IMR-90 (cell line): ENCODE data around the gene PPT2. TPM values are rescaled to one million over a fixed set of nuclear protein-coding genes. Genes with fewer than 3 reads are reported as not detected.

Experiments used
- ATAC-seq: fragments of 200-7000 bp; cut with Tn5 transposase; 2 replicates; pipeline ENCODE4 v1.9.1; 2020; ENCODE audit warnings: low read depth, mild to moderate bottlenecking, moderate library complexity
- BruUV-seq: library from RNA; stranded (reverse); fragments of 400-500 nt; replicated peaks from 2 replicates; lab custom pipeline; 2021; lab: Mats Ljungman, UMichigan
- CTCF ChIA-PET: fragments of 300-600 bp; formaldehyde crosslinking; extraction: SDS; loops from one replicate; lab custom pipeline; 2021; ENCODE audit warnings: antibody characterized with exemption; lab: Yijun Ruan, JAX
- POLR2A ChIA-PET: fragments of 300-600 bp; sonication (Branson Sonifier 250); formaldehyde crosslinking; loops from one replicate; lab custom pipeline; 2022; ENCODE audit warnings: antibody characterized with exemption; ENCODE audit not compliant: unreplicated experiment; lab: Charles Lee
- DNase-seq: peaks from one replicate; pipeline ENCODE4 v3.0.0; 2013
- H2AFZ ChIP-seq: replicated peaks from 2 replicates; pipeline ENCODE3; 2013; ENCODE audit warnings: low read length, mild to moderate bottlenecking; ENCODE audit not compliant: poor library complexity
- H2AK5ac ChIP-seq: 2 replicates; pipeline ENCODE4 v1.6.1; 2013; ENCODE audit warnings: low read depth, low read length, inconsistent platforms
- H2AK9ac ChIP-seq: replicated peaks from 2 replicates; pipeline ENCODE3; 2013; ENCODE audit warnings: mild to moderate bottlenecking, low read depth, low read length, moderate library complexity; ENCODE audit not compliant: poor library complexity
- H2BK120ac ChIP-seq: 2 replicates; pipeline ENCODE4 v1.6.1; 2013; ENCODE audit warnings: low read depth, low read length, inconsistent platforms
- H2BK15ac ChIP-seq: 3 replicates; pipeline ENCODE4 v1.6.1; 2013; ENCODE audit warnings: low read depth, low read length, inconsistent platforms
- H2BK20ac ChIP-seq: 2 replicates; pipeline ENCODE4 v1.6.1; 2013; ENCODE audit warnings: low read depth, mild to moderate bottlenecking, inconsistent platforms, low read length, moderate library complexity
- H2BK5ac ChIP-seq: 2 replicates; pipeline ENCODE4 v1.6.1; 2013; ENCODE audit warnings: mild to moderate bottlenecking, low read depth, low read length, inconsistent platforms; ENCODE audit not compliant: poor library complexity, severe bottlenecking
- H3K14ac ChIP-seq: replicated peaks from 2 replicates; pipeline ENCODE4 v1.6.1; 2013; ENCODE audit warnings: low read depth, low read length, inconsistent platforms
- H3K18ac ChIP-seq: 2 replicates; pipeline ENCODE4 v1.6.1; 2013; ENCODE audit warnings: low read depth, low read length, control low read depth
- H3K23ac ChIP-seq: 2 replicates; pipeline ENCODE4 v1.6.1; 2013; ENCODE audit warnings: low read depth, low read length, inconsistent platforms
- H3K27ac ChIP-seq: 2 replicates; pipeline ENCODE4 v1.5.1; 2013; ENCODE audit warnings: mild to moderate bottlenecking, control low read depth, low read length; ENCODE audit not compliant: insufficient read depth
- H3K27me3 ChIP-seq: 2 replicates; pipeline ENCODE4 v1.6.1; 2013; ENCODE audit warnings: low read length; ENCODE audit not compliant: control insufficient read depth, insufficient read depth
- H3K36me3 ChIP-seq: 2 replicates; pipeline ENCODE4 v1.6.1; 2013; ENCODE audit warnings: low read length, mixed read lengths; ENCODE audit not compliant: control insufficient read depth, insufficient read depth
- H3K4ac ChIP-seq: 2 replicates; pipeline ENCODE4 v1.6.1; 2013; ENCODE audit warnings: low read depth, low read length, inconsistent platforms
- H3K4me1 ChIP-seq: 2 replicates; pipeline ENCODE4 v1.6.1; 2013; ENCODE audit warnings: low read length, mixed read lengths; ENCODE audit not compliant: control insufficient read depth, insufficient read depth
- H3K4me2 ChIP-seq: 2 replicates; pipeline ENCODE4 v1.6.1; 2013; ENCODE audit warnings: low read depth, mild to moderate bottlenecking, control low read depth, low read length, moderate library complexity
- H3K4me3 ChIP-seq: 2 replicates; pipeline ENCODE4 v1.5.1; 2013; ENCODE audit warnings: low read depth, mild to moderate bottlenecking, control low read depth, low read length, moderate library complexity; ENCODE audit not compliant: insufficient read depth
- H3K56ac ChIP-seq: 2 replicates; pipeline ENCODE4 v1.6.1; 2013; ENCODE audit warnings: low read length, inconsistent platforms; ENCODE audit not compliant: insufficient read depth; ENCODE audit errors: extremely low read depth
- H3K79me1 ChIP-seq, 2 experiments: 2 replicates each; pipeline ENCODE4 v1.6.1; 2013; ENCODE audit warnings: low read length in 2 of 2, inconsistent platforms in 1 of 2, low read depth in 1 of 2
- H3K9ac ChIP-seq: 2 replicates; pipeline ENCODE4 v1.6.1; 2013; ENCODE audit warnings: low read depth, low read length, control low read depth
- H3K9me1 ChIP-seq: 2 replicates; pipeline ENCODE4 v1.6.1; 2013; ENCODE audit warnings: low read length, inconsistent platforms; ENCODE audit not compliant: insufficient read depth
- H3K9me3 ChIP-seq: 2 replicates; pipeline ENCODE4 v1.6.1; 2013; ENCODE audit warnings: low read length; ENCODE audit not compliant: control insufficient read depth, insufficient read depth
- H4K20me1 ChIP-seq: 2 replicates; pipeline ENCODE4 v1.6.1; 2013; ENCODE audit warnings: low read length, inconsistent platforms; ENCODE audit not compliant: insufficient read depth
- H4K5ac ChIP-seq: 2 replicates; pipeline ENCODE4 v1.6.1; 2013; ENCODE audit warnings: mild to moderate bottlenecking, low read depth, low read length, control low read depth
- H4K8ac ChIP-seq, 2 experiments: 2 replicates each; pipeline ENCODE4 v1.6.1; 2013; ENCODE audit warnings: low read depth in 2 of 2, low read length in 2 of 2, control low read depth in 1 of 2, inconsistent platforms in 1 of 2
- H4K91ac ChIP-seq: 2 replicates; pipeline ENCODE4 v1.6.1; 2013; ENCODE audit warnings: low read depth, low read length, inconsistent platforms; ENCODE audit not compliant: insufficient read depth
- MAZ ChIP-seq: IDR thresholded peaks from 2 replicates; pipeline ENCODE4 v1.6.1; 2012; ENCODE audit warnings: low read depth, mild to moderate bottlenecking, low read length, improper control_type of control experiment, moderate library complexity, borderline replicate concordance
- SMC3 ChIP-seq: fragments of 150-350 bp; IDR thresholded peaks from 2 replicates; pipeline ENCODE4 v1.6.1; 2016; ENCODE audit warnings: low read depth, mild to moderate bottlenecking, antibody characterized with exemption, low read length, moderate library complexity
- USF2 ChIP-seq: fragments of 150-350 bp; IDR thresholded peaks from 2 replicates; pipeline ENCODE4 v1.6.1; 2017; ENCODE audit warnings: mild to moderate bottlenecking, antibody characterized with exemption, low read length, low read depth
- WGBS, 2 experiments: methylation state at CpG; one replicate each; pipeline versions ENCODE4 v1.1.5 to v1.1.7; 2013; ENCODE audit warnings: missing lambda C conversion rate in 2 of 2; ENCODE audit not compliant: insufficient read length in 1 of 2; ENCODE audit errors: extremely low coverage in 2 of 2; 5-methylcytosine and 5-hydroxymethylcytosine counted together
- dilution Hi-C: fragments of 300-500 bp; cut with HindIII; formaldehyde crosslinking; loops from one replicate; pipeline ENCODE4 v1.14.3; 2018; ENCODE audit warnings: low sequenced_read_pairs; ENCODE audit not compliant: unreplicated experiment
- in situ Hi-C: fragments of 300-500 bp; cut with MboI; formaldehyde crosslinking; loops from 3 replicates; pipeline ENCODE4 v1.14.3; 2019; ENCODE audit warnings: low sequenced_read_pairs, inconsistent platforms, mixed read lengths
- intact Hi-C: fragments of 100-400 bp; cut with micrococcal nuclease; formaldehyde crosslinking; loops from 2 replicates; pipeline ENCODE4 v1.10.0; 2022
- polyA plus RNA-seq, 3 experiments: library from polyadenylated mRNA; depleted of rRNA; stranded (reverse); fragments of >200 nt; gene quantifications; 2 replicates each; pipeline ENCODE4 v1.2.3, GENCODE V29; 2012; ENCODE audit warnings: low replicate concordance in 1 of 3
- total RNA-seq: library from RNA; depleted of rRNA; stranded (reverse); fragments of >200 nt; gene quantifications from 2 replicates; pipeline ENCODE4 v1.2.3, GENCODE V29; 2012

Gene PPT2
- total and polyA plus RNA-seq, 2 of the 4 experiments (the other 2 are of a cell fraction), result 3.2 to 16.2 TPM

GRCh38 chr6:32131439-32131948 lies 22.4 kb upstream of the PPT2 start:
- Histone ChIP-seq H3K14ac (no peak overlapping the region), H3K9ac (no peak overlapping the region), H2AK9ac (no peak overlapping the region), H2AK5ac (no peak overlapping the region), H3K18ac (no peak overlapping the region), H2BK5ac (no peak overlapping the region), H3K4me1 (peaks cover 10% of the 10 kb centered on the region), H4K5ac (no peak overlapping the region), H3K27me3 (no peaks in the 10 kb centered on the region), H3K27ac (no peak overlapping the region), H2BK120ac (no peak overlapping the region), H3K36me3 (no peaks in the 10 kb centered on the region), H4K20me1 (no peaks in the 10 kb centered on the region), H3K56ac (no peak overlapping the region), H3K9me1 (peaks cover 10% of the 10 kb centered on the region), H3K4ac (no peak overlapping the region), H3K79me1 (peaks cover 25 to 30% of the 10 kb centered on the region in 2 experiments), H2AFZ (no peak overlapping the region), H4K8ac (no peak overlapping the region), H3K4me2 (no peak overlapping the region), H2BK20ac (no peak overlapping the region), H3K23ac (no peak overlapping the region), H2BK15ac (no peak overlapping the region), H4K91ac (no peak overlapping the region), H3K9me3 (no peaks in the 10 kb centered on the region), H3K4me3 (no peak overlapping the region)
- intact Hi-C loops (no loop called here), in situ Hi-C loops (no loop called here), dilution Hi-C loops (no loop called here)
- ATAC-seq, result no peak
- WGBS, 2 experiments, result 80% methylated on average over 1 of the region's 14 CpGs; no CpG with 5 or more reads in 1 of the 2 experiments
- CTCF ChIA-PET, result no interaction called here
- POLR2A ChIA-PET, result no interaction called here
- BruUV-seq, result no TSS peak
- DNase-seq, result no peak
- TF ChIP-seq USF2, result no peak
- no peak for TF ChIP-seq MAZ
- TF ChIP-seq SMC3, result no peak
